Keratinocyte (primary cell): Measurements from ENCODE around the gene ME1. TPM values are rescaled to one million over a fixed set of nuclear protein-coding genes. Genes with fewer than 3 reads are reported as not detected.

Source experiments
- DNase-seq: peaks from one replicate; pipeline ENCODE4 v3.0.0-alpha.2; 2011; ENCODE audit warnings: low read depth, missing footprints, low spot score
- FAIRE-seq: peaks from 2 replicates; lab custom pipeline; 2011; peaks lifted over from hg19 to GRCh38; lab: Jason Lieb, UNC
- H2AFZ ChIP-seq: 2 replicates; pipeline ENCODE4 v1.6.0; 2012; ENCODE audit warnings: low read length, control low read depth, inconsistent platforms; ENCODE audit not compliant: control insufficient read depth
- H3K27ac ChIP-seq: 2 replicates; pipeline ENCODE4 v1.5.1; 2011; ENCODE audit warnings: low read length; ENCODE audit not compliant: control insufficient read depth, insufficient read depth
- H3K27me3 ChIP-seq: 3 replicates; pipeline ENCODE4 v1.6.0; 2011; ENCODE audit warnings: low read length; ENCODE audit not compliant: control insufficient read depth, insufficient read depth; ENCODE audit errors: extremely low read depth
- H3K36me3 ChIP-seq, 2 experiments: 2 replicates in 1 of 2; 3 replicates in 1 of 2; pipeline ENCODE4 v1.5.1; 2011; ENCODE audit warnings: low read length in 2 of 2, mild to moderate bottlenecking in 1 of 2; ENCODE audit not compliant: control insufficient read depth in 2 of 2, insufficient read depth in 2 of 2; ENCODE audit errors: extremely low read depth in 1 of 2
- H3K4me1 ChIP-seq: 3 replicates; pipeline ENCODE4 v1.5.1; 2011; ENCODE audit warnings: low read length; ENCODE audit not compliant: control insufficient read depth, insufficient read depth; ENCODE audit errors: extremely low read depth
- H3K4me2 ChIP-seq: 3 replicates; pipeline ENCODE4 v1.6.0; 2011; ENCODE audit warnings: low read depth, low read length; ENCODE audit not compliant: control insufficient read depth, insufficient read depth; ENCODE audit errors: extremely low read depth
- H3K4me3 ChIP-seq, 3 experiments: fragments of 200-600 bp in 1 of 3; sonication (generic) in 1 of 3; 2 replicates in 2 of 3; 3 replicates in 1 of 3; pipeline ENCODE4 v1.5.1; 2011 to 2016; ENCODE audit warnings: low read length in 3 of 3, mild to moderate bottlenecking in 3 of 3, control low read depth in 2 of 3, inconsistent platforms in 1 of 3, low read depth in 1 of 3, mixed read lengths in 1 of 3, mixed run types in 1 of 3, moderate library complexity in 1 of 3; ENCODE audit not compliant: control insufficient read depth in 2 of 3, insufficient read depth in 2 of 3; ENCODE audit errors: extremely low read depth in 1 of 3
- H3K79me2 ChIP-seq: 2 replicates; pipeline ENCODE4 v1.6.0; 2012; ENCODE audit warnings: low read length; ENCODE audit not compliant: control insufficient read depth, insufficient read depth
- H3K9ac ChIP-seq: 3 replicates; pipeline ENCODE4 v1.6.0; 2011; ENCODE audit warnings: low read length; ENCODE audit not compliant: control insufficient read depth, insufficient read depth; ENCODE audit errors: extremely low read depth
- H3K9me1 ChIP-seq: 3 replicates; pipeline ENCODE4 v1.6.0; 2011; ENCODE audit warnings: low read length; ENCODE audit not compliant: control insufficient read depth, insufficient read depth; ENCODE audit errors: extremely low read depth
- H3K9me3 ChIP-seq: 2 replicates; pipeline ENCODE4 v1.5.1; 2012; ENCODE audit warnings: low read depth, low read length; ENCODE audit not compliant: control insufficient read depth
- H4K20me1 ChIP-seq: 3 replicates; pipeline ENCODE4 v1.6.0; 2011; ENCODE audit warnings: low read length; ENCODE audit not compliant: control insufficient read depth, insufficient read depth; ENCODE audit errors: extremely low read depth
- EZH2 ChIP-seq: IDR thresholded peaks from one replicate; pipeline ENCODE4 v1.6.1; 2012; ENCODE audit warnings: inconsistent platforms, mild to moderate bottlenecking, low read length, moderate library complexity
- dilution Hi-C: fragments of 300-500 bp; cut with MboI; formaldehyde crosslinking; loops from one replicate; pipeline ENCODE4 v1.7.0; 2020; ENCODE audit warnings: low sequenced_read_pairs; ENCODE audit not compliant: extremely low pct_ligation_motif_present
- polyA plus RNA-seq, 5 experiments: library from polyadenylated mRNA; depleted of rRNA in 3 of 5; stranded (reverse) in 3 of 5; stranded (forward) in 1 of 5; unstranded in 1 of 5; fragments of >200 nt; gene quantifications; 1 replicate in 1 of 5; 2 replicates in 3 of 5; 3 replicates in 1 of 5; pipeline versions ENCODE4 v1.2.1 to v1.2.3, GENCODE V29; 2011 to 2012; ENCODE audit warnings: missing spikeins in 2 of 5, low read depth in 1 of 5, low replicate concordance in 1 of 5
- TF ChIP-seq, protein P1 (sequence below), 3 experiments: IDR thresholded peaks in 1 of 3; conservative IDR thresholded peaks in 1 of 3; optimal IDR thresholded peaks in 1 of 3; 2 replicates in 2 of 3; 3 replicates in 1 of 3; pipeline versions ENCODE3 to v1.5.1; 2011; ENCODE audit warnings: low read length in 3 of 3, mild to moderate bottlenecking in 3 of 3, moderate library complexity in 2 of 3, control low read depth in 1 of 3, inconsistent platforms in 1 of 3; ENCODE audit not compliant: insufficient read depth in 2 of 3; ENCODE audit errors: extremely low read depth in 1 of 3

Gene ME1
- polyA plus RNA-seq, 1 donor (not counting 4 experiments of a cell fraction or from before 2014, with no cell fraction given), result 27.7 TPM

DNA sequence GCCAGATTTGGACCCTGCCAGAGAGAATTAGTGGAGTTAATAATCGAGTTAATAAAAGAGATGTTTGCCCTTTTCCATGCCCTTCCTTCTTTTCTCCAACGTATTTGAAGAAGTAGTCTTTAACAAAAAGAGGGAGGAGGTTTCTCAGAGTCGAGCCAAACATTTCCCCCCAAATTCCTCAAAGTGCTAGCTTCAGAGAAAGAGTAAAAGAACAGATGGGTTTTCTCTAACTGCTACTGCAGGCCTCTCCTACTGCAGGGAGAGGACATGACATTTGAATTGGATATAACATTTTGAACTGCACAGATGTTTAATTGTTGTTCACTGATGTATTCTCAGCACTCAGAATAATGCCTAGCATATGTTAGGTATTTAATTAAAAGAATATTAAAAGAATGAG, 212.2 kb downstream of the ME1 start:
- Histone ChIP-seq H3K27me3 (no peaks in the 10 kb centered on the region), H3K36me3 (peaks cover 4 to 10% of the 10 kb centered on the region in 2 experiments), H3K79me2 (no peaks in the 10 kb centered on the region), H3K4me3 (no peak overlapping the region), H4K20me1 (no peaks in the 10 kb centered on the region), H3K9me1 (no peaks in the 10 kb centered on the region), H3K4me2 (no peak overlapping the region), H3K27ac (no peak overlapping the region), H2AFZ (no peak overlapping the region), H3K9ac (no peak overlapping the region), H3K9me3 (no peaks in the 10 kb centered on the region), H3K4me1 (no peaks in the 10 kb centered on the region)
- dilution Hi-C loops, result no loop called here
- no peak for DNase-seq
- FAIRE-seq, result no peak
- TF ChIP-seq EZH2, result no peak
- TF ChIP-seq, protein P1, sequence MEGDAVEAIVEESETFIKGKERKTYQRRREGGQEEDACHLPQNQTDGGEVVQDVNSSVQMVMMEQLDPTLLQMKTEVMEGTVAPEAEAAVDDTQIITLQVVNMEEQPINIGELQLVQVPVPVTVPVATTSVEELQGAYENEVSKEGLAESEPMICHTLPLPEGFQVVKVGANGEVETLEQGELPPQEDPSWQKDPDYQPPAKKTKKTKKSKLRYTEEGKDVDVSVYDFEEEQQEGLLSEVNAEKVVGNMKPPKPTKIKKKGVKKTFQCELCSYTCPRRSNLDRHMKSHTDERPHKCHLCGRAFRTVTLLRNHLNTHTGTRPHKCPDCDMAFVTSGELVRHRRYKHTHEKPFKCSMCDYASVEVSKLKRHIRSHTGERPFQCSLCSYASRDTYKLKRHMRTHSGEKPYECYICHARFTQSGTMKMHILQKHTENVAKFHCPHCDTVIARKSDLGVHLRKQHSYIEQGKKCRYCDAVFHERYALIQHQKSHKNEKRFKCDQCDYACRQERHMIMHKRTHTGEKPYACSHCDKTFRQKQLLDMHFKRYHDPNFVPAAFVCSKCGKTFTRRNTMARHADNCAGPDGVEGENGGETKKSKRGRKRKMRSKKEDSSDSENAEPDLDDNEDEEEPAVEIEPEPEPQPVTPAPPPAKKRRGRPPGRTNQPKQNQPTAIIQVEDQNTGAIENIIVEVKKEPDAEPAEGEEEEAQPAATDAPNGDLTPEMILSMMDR (optimal IDR thresholded peaks at IDR 0.05 in 1 of 3, IDR thresholded peaks at IDR 0.05 in 1 of 3, conservative IDR thresholded peaks at IDR 0.05 in 1 of 3; ENCODE audit: extremely low read depth in 1 of 3, insufficient read depth in 2 of 3, low read length in 3 of 3), result no peak

DNA sequence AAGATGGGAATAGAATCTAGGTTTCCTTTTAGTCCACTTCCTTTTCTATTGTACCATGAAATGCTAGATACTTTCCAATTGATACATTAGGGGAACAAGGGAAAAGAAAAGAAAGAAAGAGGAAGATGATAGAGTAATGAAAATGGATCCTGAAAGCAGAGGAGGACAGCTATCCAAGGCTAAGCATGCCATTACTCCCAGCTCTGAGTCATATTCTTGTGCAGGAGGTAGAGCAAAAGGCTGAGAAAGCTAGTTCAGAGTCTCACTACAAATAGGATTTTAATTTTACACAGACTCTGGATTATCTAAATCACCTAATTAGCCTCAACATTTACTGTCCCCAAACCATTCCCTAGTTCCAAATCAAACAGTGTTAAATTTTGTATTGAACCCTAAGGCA, 214.0 kb downstream of the ME1 start:
- Histone ChIP-seq H2AFZ (no peak overlapping the region), H4K20me1 (no peaks in the 10 kb centered on the region), H3K4me2 (no peak overlapping the region), H3K9me1 (no peaks in the 10 kb centered on the region), H3K79me2 (no peaks in the 10 kb centered on the region), H3K4me1 (no peaks in the 10 kb centered on the region), H3K9ac (no peak overlapping the region), H3K27ac (no peak overlapping the region), H3K27me3 (no peaks in the 10 kb centered on the region), H3K9me3 (no peaks in the 10 kb centered on the region), H3K36me3 (peaks cover 4 to 12% of the 10 kb centered on the region in 2 experiments), H3K4me3 (no peak overlapping the region)
- TF ChIP-seq, protein P1 (optimal IDR thresholded peaks at IDR 0.05 in 1 of 3, IDR thresholded peaks at IDR 0.05 in 1 of 3, conservative IDR thresholded peaks at IDR 0.05 in 1 of 3; ENCODE audit: extremely low read depth in 1 of 3, insufficient read depth in 2 of 3, low read length in 3 of 3), result no peak
- TF ChIP-seq EZH2, result no peak
- DNase-seq (no peak), FAIRE-seq (no peak)
- dilution Hi-C loops, result no loop called here
